HepG2 (cell line): ENCODE data around the gene MRPS11. TPM values are rescaled to one million over a fixed set of nuclear protein-coding genes. Genes with fewer than 3 reads are reported as not detected.
A peak's percentile ranks its signal among the peaks of the same experiment; 100 is the strongest.

Experiments used
- ARNT2 ChIP-seq: sonication (generic); formaldehyde crosslinking; IDR thresholded peaks from 2 replicates; pipeline ENCODE4 v1.8.0; 2022; ENCODE audit warnings: mild to moderate bottlenecking, low read depth, missing genetic modification reagents, moderate library complexity
- FOXA1 ChIP-seq, 2 experiments: fragments of 450-650 bp in 1 of 2; sonication (generic) in 1 of 2; formaldehyde crosslinking in 1 of 2; IDR thresholded peaks; 2 replicates each; pipeline versions ENCODE4 v1.4.0 to v1.6.1; 2016 to 2020; ENCODE audit warnings: missing genetic modification reagents in 1 of 2
- GATAD2A ChIP-seq: IDR thresholded peaks from 2 replicates; pipeline ENCODE4 v1.6.1; 2016
- KDM6A ChIP-seq: IDR thresholded peaks from 2 replicates; pipeline ENCODE4 v1.6.1; 2016; ENCODE audit warnings: low read depth
- MED1 ChIP-seq: sonication (generic); formaldehyde crosslinking; IDR thresholded peaks from 2 replicates; pipeline ENCODE4 v1.4.0; 2020; ENCODE audit warnings: missing genetic modification reagents
- RBFOX2 ChIP-seq: fragments of 200-400 bp; formaldehyde crosslinking; IDR thresholded peaks from 2 replicates; pipeline ENCODE4 v1.6.1; 2017; ENCODE audit warnings: low read depth, mild to moderate bottlenecking, low read length
- RXRB ChIP-seq: IDR thresholded peaks from 2 replicates; pipeline ENCODE4 v1.6.1; 2016; ENCODE audit warnings: borderline replicate concordance, missing genetic modification reagents, missing compliant biosample characterization
- SMARCC2 ChIP-seq: fragments of 450-650 bp; IDR thresholded peaks from 2 replicates; pipeline ENCODE4 v1.6.1; 2017; ENCODE audit warnings: antibody characterized with exemption, mild to moderate bottlenecking
- SOX5 ChIP-seq: IDR thresholded peaks from 2 replicates; pipeline ENCODE4 v1.6.1; 2016; ENCODE audit warnings: borderline replicate concordance
- TBX3 ChIP-seq: fragments of 450-650 bp; IDR thresholded peaks from 2 replicates; pipeline ENCODE4 v1.6.1; 2017; ENCODE audit warnings: antibody characterized with exemption, mild to moderate bottlenecking, inconsistent platforms, borderline replicate concordance
- ZFY ChIP-seq: sonication (generic); formaldehyde crosslinking; IDR thresholded peaks from 2 replicates; pipeline ENCODE4 v1.4.0; 2020; ENCODE audit warnings: missing genetic modification reagents
- ZNF24 ChIP-seq: fragments of 450-650 bp; IDR thresholded peaks from 2 replicates; pipeline ENCODE4 v1.6.1; 2017; ENCODE audit warnings: antibody characterized with exemption, mild to moderate bottlenecking
- ZNF263 ChIP-seq: sonication (generic); formaldehyde crosslinking; IDR thresholded peaks from 2 replicates; pipeline ENCODE4 v1.4.0; 2020; ENCODE audit warnings: missing genetic modification reagents
- ZNF570 ChIP-seq: sonication (generic); formaldehyde crosslinking; IDR thresholded peaks from 2 replicates; pipeline ENCODE4 v1.4.0; 2020; ENCODE audit warnings: mild to moderate bottlenecking, missing genetic modification reagents, borderline replicate concordance
- ZNF713 ChIP-seq: sonication (generic); formaldehyde crosslinking; IDR thresholded peaks from 2 replicates; pipeline ENCODE4 v1.4.0; 2020; ENCODE audit warnings: mild to moderate bottlenecking, missing genetic modification reagents
- ZNF737 ChIP-seq: sonication (generic); formaldehyde crosslinking; IDR thresholded peaks from 2 replicates; pipeline ENCODE4 v1.5.0; 2020; ENCODE audit warnings: missing genetic modification reagents, mild to moderate bottlenecking, borderline replicate concordance
- ZNF775 ChIP-seq: sonication (generic); formaldehyde crosslinking; IDR thresholded peaks from 2 replicates; pipeline ENCODE4 v1.4.0; 2020; ENCODE audit warnings: missing genetic modification reagents, mild to moderate bottlenecking, moderate library complexity, borderline replicate concordance
- ZSCAN9 ChIP-seq: IDR thresholded peaks from 2 replicates; pipeline ENCODE4 v1.6.1; 2016; ENCODE audit warnings: borderline replicate concordance
- polyA plus RNA-seq, 8 experiments: library from polyadenylated mRNA; depleted of rRNA in 3 of 8; stranded (reverse) in 7 of 8; unstranded in 1 of 8; fragments of >200 nt; fragmentation: Illumina TruSeq in 4 of 8; extraction: Trizol in 4 of 8; gene quantifications; 2 replicates each; pipeline versions ENCODE4 v1.2.1 to v1.2.3, GENCODE V29; 2011 to 2016; ENCODE audit warnings: low read depth in 4 of 8, missing spikeins in 1 of 8, mixed read lengths in 1 of 8; ENCODE audit not compliant: insufficient read depth in 1 of 8
- total RNA-seq, 5 experiments: library from RNA; depleted of rRNA; stranded (reverse); fragments of >200 nt; fragmentation: Illumina TruSeq; extraction: Trizol; gene quantifications; 2 replicates each; pipeline ENCODE4 v1.2.3, GENCODE V29; 2016; ENCODE audit warnings: low read depth in 1 of 5
- TF ChIP-seq, protein P1 (sequence below): sonication (generic); formaldehyde crosslinking; IDR thresholded peaks from 2 replicates; pipeline ENCODE4 v1.5.1; 2020; ENCODE audit warnings: missing genetic modification reagents, mild to moderate bottlenecking, borderline replicate concordance
- TF ChIP-seq, protein P2 (sequence below): sonication (generic); formaldehyde crosslinking; IDR thresholded peaks from 2 replicates; pipeline ENCODE4 v1.5.0; 2020; ENCODE audit warnings: missing genetic modification reagents
- TF ChIP-seq, protein P3 (sequence below): sonication (generic); formaldehyde crosslinking; IDR thresholded peaks from 2 replicates; pipeline ENCODE4 v1.8.0; 2022; ENCODE audit warnings: missing genetic modification reagents, mild to moderate bottlenecking, moderate library complexity, borderline replicate concordance
- TF ChIP-seq, protein P4 (sequence below): sonication (generic); formaldehyde crosslinking; IDR thresholded peaks from 2 replicates; pipeline ENCODE4 v1.8.0; 2022; ENCODE audit warnings: missing genetic modification reagents, low read depth, mild to moderate bottlenecking, borderline replicate concordance
- TF ChIP-seq, protein P5 (sequence below): conservative IDR thresholded peaks from 2 replicates; pipeline ENCODE4 v1.6.1; 2018; ENCODE audit warnings: missing genetic modification reagents

Gene MRPS11
- total and polyA plus RNA-seq, 2 of the 13 experiments (the other 11 are each of a cell fraction or from before 2014, with no cell fraction given), result 50.1 to 72.7 TPM

DNA sequence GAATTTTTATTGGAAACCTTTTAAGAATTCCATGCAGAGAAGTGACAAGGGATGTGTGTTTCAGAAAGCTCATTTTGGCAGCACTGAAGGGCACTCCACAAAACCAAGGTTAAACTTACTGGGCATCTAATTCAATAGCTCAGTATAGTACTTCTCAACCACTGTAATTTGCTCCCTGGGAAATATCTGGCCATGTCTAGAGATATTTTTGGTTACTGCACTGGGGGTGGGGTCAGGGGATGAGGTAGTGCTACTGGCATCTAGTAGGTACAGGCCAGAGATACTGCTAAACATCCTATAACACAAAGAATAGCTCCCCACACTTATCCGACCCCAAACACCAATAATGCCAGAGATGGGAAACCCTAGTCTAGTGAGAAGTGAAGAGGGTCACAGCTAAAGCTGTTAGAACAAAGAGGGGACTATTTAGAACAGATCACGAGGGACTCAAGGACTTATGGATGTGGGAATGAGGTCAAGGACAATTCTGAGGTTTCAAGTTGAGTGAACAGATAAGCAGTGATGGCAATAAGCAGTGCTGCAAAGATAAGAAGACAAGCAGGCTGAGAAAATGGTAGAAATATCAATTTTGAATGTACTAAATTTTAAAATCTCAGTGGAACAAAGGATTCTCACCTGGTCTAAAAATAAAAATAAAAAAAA is 3.5 kb upstream of the MRPS11 start (continued):
- TF ChIP-seq, protein P1, sequence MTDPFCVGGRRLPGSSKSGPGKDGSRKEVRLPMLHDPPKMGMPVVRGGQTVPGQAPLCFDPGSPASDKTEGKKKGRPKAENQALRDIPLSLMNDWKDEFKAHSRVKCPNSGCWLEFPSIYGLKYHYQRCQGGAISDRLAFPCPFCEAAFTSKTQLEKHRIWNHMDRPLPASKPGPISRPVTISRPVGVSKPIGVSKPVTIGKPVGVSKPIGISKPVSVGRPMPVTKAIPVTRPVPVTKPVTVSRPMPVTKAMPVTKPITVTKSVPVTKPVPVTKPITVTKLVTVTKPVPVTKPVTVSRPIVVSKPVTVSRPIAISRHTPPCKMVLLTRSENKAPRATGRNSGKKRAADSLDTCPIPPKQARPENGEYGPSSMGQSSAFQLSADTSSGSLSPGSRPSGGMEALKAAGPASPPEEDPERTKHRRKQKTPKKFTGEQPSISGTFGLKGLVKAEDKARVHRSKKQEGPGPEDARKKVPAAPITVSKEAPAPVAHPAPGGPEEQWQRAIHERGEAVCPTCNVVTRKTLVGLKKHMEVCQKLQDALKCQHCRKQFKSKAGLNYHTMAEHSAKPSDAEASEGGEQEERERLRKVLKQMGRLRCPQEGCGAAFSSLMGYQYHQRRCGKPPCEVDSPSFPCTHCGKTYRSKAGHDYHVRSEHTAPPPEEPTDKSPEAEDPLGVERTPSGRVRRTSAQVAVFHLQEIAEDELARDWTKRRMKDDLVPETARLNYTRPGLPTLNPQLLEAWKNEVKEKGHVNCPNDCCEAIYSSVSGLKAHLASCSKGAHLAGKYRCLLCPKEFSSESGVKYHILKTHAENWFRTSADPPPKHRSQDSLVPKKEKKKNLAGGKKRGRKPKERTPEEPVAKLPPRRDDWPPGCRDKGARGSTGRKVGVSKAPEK (CRISPR knock-in tag), result no peak
- TF ChIP-seq ZNF24 (no peak), ZFY (CRISPR knock-in tag) (no peak), ZNF737 (no peak), GATAD2A (CRISPR knock-in tag) (peak; percentile 67), ARNT2 (CRISPR knock-in tag) (no peak), RBFOX2 (0 out of 2 replicates have a peak, but pooled peaks have one; percentile 24), ZSCAN9 (peak; percentile 87; the same call in 1 of the 2 replicates), ZNF775 (CRISPR knock-in tag) (no peak), TBX3 (no peak), ZNF570 (CRISPR knock-in tag) (no peak), RXRB (peak; percentile 55; the same call in 1 of the 2 replicates), ZNF713 (CRISPR knock-in tag) (no peak), SOX5 (CRISPR knock-in tag) (peak; percentile 26; the same call in 1 of the 2 replicates), FOXA1 (IDR thresholded peaks at IDR 0.05) (no peak), FOXA1 (CRISPR knock-in tag; IDR thresholded peaks at IDR 0.05) (no peak), MED1 (CRISPR knock-in tag) (no peak), SMARCC2 (no peak), KDM6A (CRISPR knock-in tag) (no peak), ZNF263 (CRISPR knock-in tag) (no peak)
- TF ChIP-seq, protein P2, sequence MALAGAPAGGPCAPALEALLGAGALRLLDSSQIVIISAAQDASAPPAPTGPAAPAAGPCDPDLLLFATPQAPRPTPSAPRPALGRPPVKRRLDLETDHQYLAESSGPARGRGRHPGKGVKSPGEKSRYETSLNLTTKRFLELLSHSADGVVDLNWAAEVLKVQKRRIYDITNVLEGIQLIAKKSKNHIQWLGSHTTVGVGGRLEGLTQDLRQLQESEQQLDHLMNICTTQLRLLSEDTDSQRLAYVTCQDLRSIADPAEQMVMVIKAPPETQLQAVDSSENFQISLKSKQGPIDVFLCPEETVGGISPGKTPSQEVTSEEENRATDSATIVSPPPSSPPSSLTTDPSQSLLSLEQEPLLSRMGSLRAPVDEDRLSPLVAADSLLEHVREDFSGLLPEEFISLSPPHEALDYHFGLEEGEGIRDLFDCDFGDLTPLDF (CRISPR knock-in tag), result no peak
- TF ChIP-seq, protein P3, sequence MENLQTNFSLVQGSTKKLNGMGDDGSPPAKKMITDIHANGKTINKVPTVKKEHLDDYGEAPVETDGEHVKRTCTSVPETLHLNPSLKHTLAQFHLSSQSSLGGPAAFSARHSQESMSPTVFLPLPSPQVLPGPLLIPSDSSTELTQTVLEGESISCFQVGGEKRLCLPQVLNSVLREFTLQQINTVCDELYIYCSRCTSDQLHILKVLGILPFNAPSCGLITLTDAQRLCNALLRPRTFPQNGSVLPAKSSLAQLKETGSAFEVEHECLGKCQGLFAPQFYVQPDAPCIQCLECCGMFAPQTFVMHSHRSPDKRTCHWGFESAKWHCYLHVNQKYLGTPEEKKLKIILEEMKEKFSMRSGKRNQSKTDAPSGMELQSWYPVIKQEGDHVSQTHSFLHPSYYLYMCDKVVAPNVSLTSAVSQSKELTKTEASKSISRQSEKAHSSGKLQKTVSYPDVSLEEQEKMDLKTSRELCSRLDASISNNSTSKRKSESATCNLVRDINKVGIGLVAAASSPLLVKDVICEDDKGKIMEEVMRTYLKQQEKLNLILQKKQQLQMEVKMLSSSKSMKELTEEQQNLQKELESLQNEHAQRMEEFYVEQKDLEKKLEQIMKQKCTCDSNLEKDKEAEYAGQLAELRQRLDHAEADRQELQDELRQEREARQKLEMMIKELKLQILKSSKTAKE (CRISPR knock-in tag), result no peak
- TF ChIP-seq, protein P4, sequence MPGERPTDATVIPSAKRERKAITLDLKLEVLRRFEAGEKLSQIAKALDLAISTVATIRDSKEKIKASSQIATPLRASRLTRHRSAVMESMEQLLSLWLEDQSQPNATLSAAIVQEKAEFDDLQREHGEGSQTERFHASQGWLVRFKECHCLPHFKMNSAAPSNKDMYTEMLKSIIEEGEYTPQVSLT (CRISPR knock-in tag), result no peak
- TF ChIP-seq, protein P5, sequence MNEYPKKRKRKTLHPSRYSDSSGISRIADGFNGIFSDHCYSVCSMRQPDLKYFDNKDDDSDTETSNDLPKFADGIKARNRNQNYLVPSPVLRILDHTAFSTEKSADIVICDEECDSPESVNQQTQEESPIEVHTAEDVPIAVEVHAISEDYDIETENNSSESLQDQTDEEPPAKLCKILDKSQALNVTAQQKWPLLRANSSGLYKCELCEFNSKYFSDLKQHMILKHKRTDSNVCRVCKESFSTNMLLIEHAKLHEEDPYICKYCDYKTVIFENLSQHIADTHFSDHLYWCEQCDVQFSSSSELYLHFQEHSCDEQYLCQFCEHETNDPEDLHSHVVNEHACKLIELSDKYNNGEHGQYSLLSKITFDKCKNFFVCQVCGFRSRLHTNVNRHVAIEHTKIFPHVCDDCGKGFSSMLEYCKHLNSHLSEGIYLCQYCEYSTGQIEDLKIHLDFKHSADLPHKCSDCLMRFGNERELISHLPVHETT, result no peak
